T-helper 1 cell treated with Interleukin-12 subunit alpha and Interleukin-12 subunit beta and Interleukin-4 antibody, amounts not matched to agents 30 μg/mL and 1 μg/mL, for 36 hours (primary cell): ENCODE measurements around the gene DLK1.

Experiments used
- H3K27ac Mint-ChIP-seq: one replicate; pipeline ENCODE4 v1.8.0; 2021; ENCODE audit warnings: mild to moderate bottlenecking, mixed read lengths
- H3K27me3 Mint-ChIP-seq: one replicate; pipeline ENCODE4 v1.8.0; 2021; ENCODE audit warnings: low read depth, mixed read lengths
- H3K36me3 Mint-ChIP-seq: one replicate; pipeline ENCODE4 v1.8.0; 2021; ENCODE audit warnings: low read depth, mixed read lengths
- H3K4me1 Mint-ChIP-seq: one replicate; pipeline ENCODE4 v1.8.0; 2021; ENCODE audit warnings: low read depth, mixed read lengths
- H3K4me3 Mint-ChIP-seq: one replicate; pipeline ENCODE4 v1.8.0; 2021; ENCODE audit warnings: mild to moderate bottlenecking, moderate library complexity, mixed read lengths
- H3K9me3 Mint-ChIP-seq: one replicate; pipeline ENCODE4 v1.8.0; 2021; ENCODE audit warnings: mixed read lengths

The DLK1 gene

DNA sequence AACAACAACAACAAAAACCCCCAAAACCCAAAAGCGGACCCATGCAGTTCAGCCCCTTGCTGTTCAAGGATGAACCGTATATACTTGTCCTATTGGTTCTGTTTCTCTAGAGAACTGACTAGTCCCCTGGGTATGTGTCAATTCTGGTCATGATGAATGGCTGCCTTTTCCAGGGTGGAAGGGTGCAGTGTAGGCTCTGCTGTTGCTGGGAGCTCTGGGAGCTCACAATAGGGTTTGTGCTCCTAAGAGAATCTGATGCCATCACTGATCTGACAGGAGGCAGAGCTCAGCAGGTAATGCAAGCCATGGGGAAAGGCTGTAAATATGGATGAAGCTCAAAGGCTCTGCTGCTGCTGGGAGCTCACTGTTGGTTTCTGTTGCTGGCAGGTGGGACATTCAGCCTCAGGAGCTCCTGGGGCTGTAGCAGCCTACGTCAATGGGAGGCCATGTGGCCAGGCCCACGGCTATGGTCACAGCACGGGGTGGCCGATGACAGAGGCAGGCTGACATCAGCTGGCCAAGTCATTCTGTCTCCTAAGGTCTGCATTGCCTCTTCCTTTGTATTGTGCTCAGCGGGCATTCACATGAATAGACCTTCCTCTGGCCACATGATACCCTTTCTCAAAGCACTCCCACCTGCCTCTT, 37.9 kb downstream of the DLK1 start:
- H3K27me3 Mint-ChIP-seq = no peaks in the 10 kb centered on the region
- H3K27ac Mint-ChIP-seq = no peak overlapping the region
- H3K4me3 Mint-ChIP-seq = no peak overlapping the region
- no peaks in the 10 kb centered on the region for H3K36me3 Mint-ChIP-seq
- H3K9me3 Mint-ChIP-seq = no peaks in the 10 kb centered on the region
- H3K4me1 Mint-ChIP-seq = no peaks in the 10 kb centered on the region

DNA sequence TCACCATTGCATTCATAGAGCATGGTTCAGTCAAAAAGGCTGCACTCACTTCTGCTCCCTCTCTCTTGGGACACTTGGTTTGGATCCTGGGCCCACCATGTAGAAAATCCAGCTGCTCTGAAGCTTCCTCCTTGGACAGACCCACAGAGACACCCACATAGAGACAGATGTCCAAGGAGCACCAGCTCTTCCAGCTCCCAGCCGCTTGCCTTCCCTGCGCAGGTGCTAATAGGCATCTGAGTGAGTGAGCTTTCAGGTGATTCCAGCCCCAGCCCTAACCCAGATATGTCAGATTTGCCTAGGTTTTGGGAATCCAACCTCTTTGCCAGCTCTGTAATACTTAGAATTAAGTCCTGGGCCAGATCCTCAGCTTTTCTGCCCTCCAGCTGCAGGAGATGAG, 38.6 kb downstream of the DLK1 start:
- H3K9me3 Mint-ChIP-seq = no peaks in the 10 kb centered on the region
- H3K27me3 Mint-ChIP-seq = no peaks in the 10 kb centered on the region
- H3K4me1 Mint-ChIP-seq = no peaks in the 10 kb centered on the region
- no peaks in the 10 kb centered on the region for H3K36me3 Mint-ChIP-seq
- H3K4me3 Mint-ChIP-seq = no peak overlapping the region
- H3K27ac Mint-ChIP-seq = no peak overlapping the region

GRCh38 chr14:100765991-100766390, 39.3 kb downstream of the DLK1 start:
- H3K27me3 Mint-ChIP-seq = no peaks in the 10 kb centered on the region
- no peaks in the 10 kb centered on the region for H3K4me1 Mint-ChIP-seq
- H3K4me3 Mint-ChIP-seq = no peak overlapping the region
- no peaks in the 10 kb centered on the region for H3K36me3 Mint-ChIP-seq
- H3K9me3 Mint-ChIP-seq = no peaks in the 10 kb centered on the region
- no peak overlapping the region for H3K27ac Mint-ChIP-seq

GRCh38 chr14:100767003-100767787, 40.5 kb downstream of the DLK1 start:
- H3K4me3 Mint-ChIP-seq = no peak overlapping the region
- H3K4me1 Mint-ChIP-seq = no peaks in the 10 kb centered on the region

GRCh38 chr14:100767788-100768536, 41.3 kb downstream of the DLK1 start:
- Mint-ChIP-seq H3K27ac (no peak overlapping the region), H3K9me3 (no peaks in the 10 kb centered on the region), H3K36me3 (no peaks in the 10 kb centered on the region), H3K4me3 (no peak overlapping the region), H3K4me1 (no peaks in the 10 kb centered on the region), H3K27me3 (no peaks in the 10 kb centered on the region)

More at GRCh38 chr14:100767003-100767787, 40.5 kb downstream of the DLK1 start:
- Mint-ChIP-seq H3K36me3 (no peaks in the 10 kb centered on the region), H3K27me3 (no peaks in the 10 kb centered on the region), H3K27ac (no peak overlapping the region), H3K9me3 (no peaks in the 10 kb centered on the region)

DNA sequence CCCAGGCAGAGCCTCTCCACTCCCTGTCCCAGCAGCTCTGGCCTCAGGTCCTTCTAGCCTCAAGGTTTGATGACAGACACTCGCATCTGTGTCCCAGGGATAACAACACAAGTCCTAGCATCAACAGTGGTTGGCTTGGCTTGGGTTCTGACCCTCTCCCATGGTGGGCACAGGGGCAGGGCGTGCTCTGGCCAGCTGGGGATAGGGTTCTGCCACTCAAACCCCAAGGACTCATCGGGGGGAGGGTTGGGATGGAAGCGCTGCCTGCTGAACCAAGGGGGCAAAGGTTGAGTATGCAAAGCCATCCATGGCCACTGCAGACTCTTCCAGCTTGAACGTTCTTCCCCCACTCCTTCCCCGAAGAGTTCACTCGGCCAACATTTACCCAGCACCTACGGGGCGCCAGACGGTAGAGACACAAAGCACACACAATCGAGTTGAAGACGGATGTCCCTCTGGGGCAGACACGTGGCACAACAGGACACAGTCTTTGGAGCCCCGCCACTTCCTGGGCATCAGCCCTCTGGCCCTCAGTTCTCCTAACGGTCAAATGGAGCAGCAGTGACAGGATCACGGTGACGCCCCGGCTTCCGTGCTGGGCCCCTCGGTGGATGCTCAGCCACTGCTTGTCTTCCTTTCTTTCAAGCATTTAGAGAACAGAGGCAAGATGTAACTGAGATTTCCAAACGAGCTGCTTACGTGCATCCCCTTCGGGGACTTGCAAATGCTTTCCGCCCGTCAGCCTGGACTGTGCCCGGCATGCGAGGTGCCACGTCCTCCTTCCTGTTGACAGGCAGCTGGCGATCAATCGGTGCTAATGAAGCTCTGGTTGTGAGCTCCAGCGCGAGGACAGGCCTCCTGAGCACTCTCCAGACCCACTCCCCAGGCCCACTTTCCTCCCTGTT, 42.6 kb downstream of the DLK1 start:
- Mint-ChIP-seq H3K4me1 (no peaks in the 10 kb centered on the region), H3K36me3 (no peaks in the 10 kb centered on the region), H3K27me3 (no peaks in the 10 kb centered on the region), H3K27ac (no peak overlapping the region), H3K9me3 (no peaks in the 10 kb centered on the region), H3K4me3 (no peak overlapping the region)

- Mint-ChIP-seq H3K36me3 (no peaks in the 10 kb centered on the region), H3K4me1 (no peaks in the 10 kb centered on the region), H3K27ac (no peak overlapping the region), H3K4me3 (no peak overlapping the region), H3K27me3 (no peaks in the 10 kb centered on the region), H3K9me3 (no peaks in the 10 kb centered on the region)
Measured at GRCh38 chr14:100770046-100770445, 43.4 kb downstream of the DLK1 start.

GRCh38 chr14:100770605-100771120, 44.0 kb downstream of the DLK1 start:
- Mint-ChIP-seq H3K27me3 (no peaks in the 10 kb centered on the region), H3K36me3 (no peaks in the 10 kb centered on the region), H3K9me3 (no peaks in the 10 kb centered on the region), H3K4me1 (no peaks in the 10 kb centered on the region), H3K27ac (no peak overlapping the region), H3K4me3 (no peak overlapping the region)

- no peaks in the 10 kb centered on the region for H3K9me3 Mint-ChIP-seq
- H3K27ac Mint-ChIP-seq = no peak overlapping the region
- no peak overlapping the region for H3K4me3 Mint-ChIP-seq
- H3K27me3 Mint-ChIP-seq = no peaks in the 10 kb centered on the region
- no peaks in the 10 kb centered on the region for H3K36me3 Mint-ChIP-seq
- no peaks in the 10 kb centered on the region for H3K4me1 Mint-ChIP-seq
Measured at GRCh38 chr14:100771121-100771800, 44.6 kb downstream of the DLK1 start.

GRCh38 chr14:100772607-100773165, 46.0 kb downstream of the DLK1 start:
- H3K36me3 Mint-ChIP-seq = no peaks in the 10 kb centered on the region
- no peak overlapping the region for H3K27ac Mint-ChIP-seq
- no peak overlapping the region for H3K4me3 Mint-ChIP-seq
- H3K27me3 Mint-ChIP-seq = no peaks in the 10 kb centered on the region
- H3K9me3 Mint-ChIP-seq = no peaks in the 10 kb centered on the region
- H3K4me1 Mint-ChIP-seq = no peaks in the 10 kb centered on the region

GRCh38 chr14:100773331-100774163, 46.9 kb downstream of the DLK1 start:
- no peak overlapping the region for H3K4me3 Mint-ChIP-seq
- H3K4me1 Mint-ChIP-seq = no peaks in the 10 kb centered on the region
- H3K36me3 Mint-ChIP-seq = no peaks in the 10 kb centered on the region
- no peaks in the 10 kb centered on the region for H3K27me3 Mint-ChIP-seq
- H3K27ac Mint-ChIP-seq = no peak overlapping the region
- no peaks in the 10 kb centered on the region for H3K9me3 Mint-ChIP-seq

GRCh38 chr14:100774164-100774537, 47.5 kb downstream of the DLK1 start:
- Mint-ChIP-seq H3K27me3 (no peaks in the 10 kb centered on the region), H3K9me3 (no peaks in the 10 kb centered on the region), H3K4me3 (no peak overlapping the region), H3K36me3 (no peaks in the 10 kb centered on the region), H3K27ac (no peak overlapping the region), H3K4me1 (no peaks in the 10 kb centered on the region)
